Prostate gland (tissue), 2 donors: Measurements from ENCODE around the gene EIF5A2. TPM values are rescaled to one million over a fixed set of nuclear protein-coding genes. Genes with fewer than 3 reads are reported as not detected.
A peak's percentile ranks its signal among the peaks of the same experiment; 100 is the strongest.

ENCODE experiments used
- DNase-seq: peaks from one replicate; pipeline ENCODE4 v3.0.0-alpha.2; 2019; ENCODE audit warnings: low spot score
- H3K27ac ChIP-seq, 2 donors: fragments of 200-600 bp; sonication (generic); 2 replicates each; pipeline ENCODE4 v1.5.1; 2017 to 2019
- H3K27me3 ChIP-seq: fragments of 200-600 bp; sonication (generic); replicated peaks from 2 replicates; pipeline ENCODE4 v1.5.1; 2019; ENCODE audit not compliant: insufficient read depth
- H3K36me3 ChIP-seq, 2 donors: fragments of 200-600 bp; sonication (generic); 1 replicate in 1 of 2; 2 replicates in 1 of 2; pipeline versions ENCODE4 v1.5.1 to v1.8.1; 2017 to 2019
- H3K4me1 ChIP-seq: fragments of 200-600 bp; sonication (generic); replicated peaks from 2 replicates; pipeline ENCODE4 v1.5.1; 2019
- H3K4me3 ChIP-seq, 2 donors: fragments of 200-600 bp; sonication (generic); 2 replicates each; pipeline ENCODE4 v1.5.1; 2017 to 2019
- H3K9me3 ChIP-seq: fragments of 200-600 bp; sonication (generic); 2 replicates; pipeline ENCODE4 v1.5.1; 2017
- POLR2A ChIP-seq: fragments of 450-650 bp; IDR thresholded peaks from one replicate; pipeline ENCODE4 v1.6.1; 2016; ENCODE audit warnings: antibody characterized with exemption, mild to moderate bottlenecking
- POLR2AphosphoS5 ChIP-seq: sonication (generic); formaldehyde crosslinking; IDR thresholded peaks from one replicate; pipeline ENCODE4 v1.6.1; 2017; ENCODE audit warnings: antibody characterized with exemption
- WGBS: methylation state at CpG from one replicate; pipeline ENCODE4 v1.1.5; 2018; 5-methylcytosine and 5-hydroxymethylcytosine counted together
- intact Hi-C: fragments of 100-400 bp; cut with DNase I; formaldehyde crosslinking; loops from one replicate; pipeline ENCODE4 v1.14.2; 2022
- total RNA-seq, 2 donors: library from RNA; depleted of rRNA; stranded (reverse); fragments of >200 nt; gene quantifications; one replicate each; pipeline ENCODE4 v1.1.0, GENCODE V29; 2016
- TF ChIP-seq, protein P1 (sequence below), 4 experiments: fragments of 200-600 bp in 2 of 4; fragments of 450-650 bp in 2 of 4; sonication (generic) in 2 of 4; IDR thresholded peaks; 1 replicate in 3 of 4; 2 replicates in 1 of 4; pipeline ENCODE4 v1.5.1; 2016 to 2019; ENCODE audit warnings: antibody characterized with exemption in 4 of 4, mild to moderate bottlenecking in 2 of 4, moderate library complexity in 2 of 4

The EIF5A2 gene
- total RNA-seq, 2 donors from 2014 or later = 1.3 to 3.1 TPM

- H3K27me3 ChIP-seq = no peaks in the 10 kb centered on the region
- intact Hi-C loops = no loop called here
- H3K4me3 ChIP-seq = no peak overlapping the region
- 43% methylated on average over 1 of the region's 1 CpG for WGBS
- no peaks in the 10 kb centered on the region for H3K36me3 ChIP-seq
- H3K9me3 ChIP-seq = no peaks in the 10 kb centered on the region
- TF ChIP-seq POLR2AphosphoS5 (peak; percentile 81), POLR2A (no peak)
- no peaks in the 10 kb centered on the region for H3K4me1 ChIP-seq
- peak; percentile 9 for DNase-seq
- H3K27ac ChIP-seq = no peak overlapping the region
Observed at GRCh38 chr3:170867143-170867937, 41.1 kb downstream of the EIF5A2 start.

DNA sequence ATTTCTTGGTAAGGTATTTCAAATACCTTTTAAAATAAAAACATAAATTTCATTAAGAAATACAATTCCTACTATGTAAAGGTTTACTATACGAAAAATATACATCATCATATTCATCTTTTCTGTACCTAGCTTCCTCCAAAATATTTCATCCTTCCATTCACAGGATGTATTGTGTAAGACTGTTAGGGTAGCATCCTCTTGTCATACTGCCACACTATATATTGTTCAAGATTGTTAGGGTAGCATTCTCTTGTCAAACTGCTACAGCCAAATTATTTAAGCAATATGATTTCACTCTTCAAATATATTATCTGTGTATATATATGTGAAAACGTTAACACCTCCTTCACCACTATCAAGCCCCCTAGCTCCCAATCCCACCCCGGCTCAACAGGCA lies 41.9 kb downstream of the EIF5A2 start:
- DNase-seq = no peak
- Histone ChIP-seq H3K27me3 (no peaks in the 10 kb centered on the region), H3K27ac (no peak overlapping the region), H3K9me3 (no peaks in the 10 kb centered on the region), H3K4me3 (no peak overlapping the region), H3K4me1 (no peaks in the 10 kb centered on the region), H3K36me3 (no peaks in the 10 kb centered on the region)
- intact Hi-C loops = no loop called here
- WGBS = 87% methylated on average over 3 of the region's 3 CpGs
- TF ChIP-seq, protein P1, sequence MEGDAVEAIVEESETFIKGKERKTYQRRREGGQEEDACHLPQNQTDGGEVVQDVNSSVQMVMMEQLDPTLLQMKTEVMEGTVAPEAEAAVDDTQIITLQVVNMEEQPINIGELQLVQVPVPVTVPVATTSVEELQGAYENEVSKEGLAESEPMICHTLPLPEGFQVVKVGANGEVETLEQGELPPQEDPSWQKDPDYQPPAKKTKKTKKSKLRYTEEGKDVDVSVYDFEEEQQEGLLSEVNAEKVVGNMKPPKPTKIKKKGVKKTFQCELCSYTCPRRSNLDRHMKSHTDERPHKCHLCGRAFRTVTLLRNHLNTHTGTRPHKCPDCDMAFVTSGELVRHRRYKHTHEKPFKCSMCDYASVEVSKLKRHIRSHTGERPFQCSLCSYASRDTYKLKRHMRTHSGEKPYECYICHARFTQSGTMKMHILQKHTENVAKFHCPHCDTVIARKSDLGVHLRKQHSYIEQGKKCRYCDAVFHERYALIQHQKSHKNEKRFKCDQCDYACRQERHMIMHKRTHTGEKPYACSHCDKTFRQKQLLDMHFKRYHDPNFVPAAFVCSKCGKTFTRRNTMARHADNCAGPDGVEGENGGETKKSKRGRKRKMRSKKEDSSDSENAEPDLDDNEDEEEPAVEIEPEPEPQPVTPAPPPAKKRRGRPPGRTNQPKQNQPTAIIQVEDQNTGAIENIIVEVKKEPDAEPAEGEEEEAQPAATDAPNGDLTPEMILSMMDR (IDR thresholded peaks at IDR 0.05) = no peak
- TF ChIP-seq POLR2A (no peak), POLR2AphosphoS5 (no peak)

DNA sequence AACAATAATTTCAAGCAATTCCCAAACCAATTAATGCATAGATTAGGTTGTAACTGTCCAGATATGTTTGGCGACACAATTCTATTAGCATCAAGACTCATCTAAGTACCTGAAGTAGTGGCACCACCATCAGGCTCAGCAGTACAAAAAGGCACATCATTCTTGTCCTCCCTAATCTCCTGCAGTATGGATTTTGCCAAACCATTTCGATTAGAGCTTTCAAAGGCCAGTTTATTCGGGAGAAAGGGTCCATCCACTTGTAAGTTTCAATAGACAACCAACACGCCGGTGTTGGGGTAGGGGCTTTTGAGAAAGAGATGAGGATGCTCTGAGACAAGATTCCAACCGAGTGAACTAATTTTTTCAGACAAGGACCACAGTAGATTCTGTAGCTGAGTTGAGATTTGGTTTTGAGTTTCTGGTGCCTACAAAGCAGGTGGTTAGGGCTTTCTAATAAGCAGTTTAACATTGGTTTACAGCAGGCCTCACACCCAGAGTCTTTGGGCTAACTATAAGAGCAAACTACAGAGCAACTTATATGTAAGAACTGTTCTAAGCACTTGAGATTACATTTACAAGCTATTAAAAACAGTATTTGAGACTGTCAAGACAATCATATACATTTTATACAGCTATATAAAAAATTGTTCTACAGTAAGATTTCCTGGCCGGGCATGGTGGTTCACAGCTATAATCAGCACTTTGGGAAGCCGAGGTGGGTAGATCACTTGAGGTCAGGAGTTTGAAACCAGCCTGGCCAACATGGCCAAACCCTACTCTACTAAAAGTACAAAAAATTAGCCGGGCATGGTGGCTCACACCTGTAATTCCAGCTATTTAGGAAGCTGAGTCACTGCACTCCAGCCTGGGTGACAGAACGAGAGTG lies 43.0 kb downstream of the EIF5A2 start:
- TF ChIP-seq POLR2A = no peak
- no peak for TF ChIP-seq POLR2AphosphoS5
- TF ChIP-seq, protein P1 (IDR thresholded peaks at IDR 0.05) = no peak
- H3K4me1 ChIP-seq = no peaks in the 10 kb centered on the region
- H3K9me3 ChIP-seq = no peaks in the 10 kb centered on the region
- DNase-seq = no peak
- H3K4me3 ChIP-seq = no peak overlapping the region
- H3K27ac ChIP-seq = no peak overlapping the region
- no peaks in the 10 kb centered on the region for H3K36me3 ChIP-seq
- 93% methylated on average over 10 of the region's 10 CpGs for WGBS
- intact Hi-C loops = no loop called here
- H3K27me3 ChIP-seq = no peaks in the 10 kb centered on the region

GRCh38 chr3:170864525-170865208 lies 43.8 kb downstream of the EIF5A2 start:
- TF ChIP-seq POLR2A = no peak
- TF ChIP-seq POLR2AphosphoS5 = no peak
- TF ChIP-seq, protein P1 (IDR thresholded peaks at IDR 0.05) = no peak
- H3K9me3 ChIP-seq = no peaks in the 10 kb centered on the region
- intact Hi-C loops = no loop called here
- no peaks in the 10 kb centered on the region for H3K4me1 ChIP-seq
- H3K27me3 ChIP-seq = no peaks in the 10 kb centered on the region
- no peak overlapping the region for H3K27ac ChIP-seq
- H3K36me3 ChIP-seq = no peaks in the 10 kb centered on the region
- WGBS = 89% methylated on average over 6 of the region's 6 CpGs
- no peak overlapping the region for H3K4me3 ChIP-seq
- DNase-seq = no peak

DNA sequence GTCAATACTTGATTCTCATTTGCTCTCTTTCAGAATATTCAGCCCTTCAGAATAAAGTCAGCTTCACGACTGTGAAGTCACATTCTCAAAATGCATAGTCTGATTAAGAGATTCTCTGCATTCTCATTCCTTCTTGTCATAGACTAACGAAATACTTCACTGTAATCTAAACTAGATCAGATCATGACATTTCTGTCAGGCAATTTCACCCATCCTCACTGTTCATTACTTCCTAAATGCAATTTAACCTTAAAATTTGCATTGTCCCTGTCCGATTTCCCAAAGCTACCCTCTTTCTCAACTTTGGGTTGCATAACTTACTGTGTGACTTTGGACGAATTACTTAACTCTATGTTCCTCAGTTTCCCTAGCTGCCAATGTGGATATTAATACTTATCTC lies 44.6 kb downstream of the EIF5A2 start:
- Histone ChIP-seq H3K4me3 (no peak overlapping the region), H3K36me3 (no peaks in the 10 kb centered on the region), H3K9me3 (no peaks in the 10 kb centered on the region), H3K27me3 (no peaks in the 10 kb centered on the region), H3K27ac (no peak overlapping the region), H3K4me1 (no peaks in the 10 kb centered on the region)
- no peak for DNase-seq
- WGBS = 82% methylated on average over 4 of the region's 4 CpGs
- intact Hi-C loops = no loop called here
- TF ChIP-seq POLR2AphosphoS5 (no peak), POLR2A (no peak)
- TF ChIP-seq, protein P1 (IDR thresholded peaks at IDR 0.05) = no peak
